Liver (tissue), 9 donors: ENCODE measurements around the gene TTC34. TPM values are rescaled to one million over a fixed set of nuclear protein-coding genes. Genes with fewer than 3 reads are reported as not detected.

Experiments
- DNase-seq: peaks from one replicate; pipeline ENCODE4 v3.0.0-alpha.2; 2017; ENCODE audit warnings: low spot score
- H3K27ac ChIP-seq, 2 donors: one replicate each; pipeline ENCODE4 v1.7.0; 2013; ENCODE audit warnings: inconsistent platforms in 2 of 2, low read length in 2 of 2, control low read depth in 1 of 2, low read depth in 1 of 2, mild to moderate bottlenecking in 1 of 2
- H3K27me3 ChIP-seq, 4 donors: one replicate each; pipeline versions ENCODE4 v1.6.1 to v1.7.0; 2013; ENCODE audit warnings: low read length in 3 of 4, inconsistent platforms in 1 of 4, mild to moderate bottlenecking in 1 of 4, moderate library complexity in 1 of 4; ENCODE audit not compliant: control insufficient read depth in 4 of 4, insufficient read depth in 4 of 4
- H3K36me3 ChIP-seq, 4 donors: one replicate each; pipeline versions ENCODE4 v1.6.1 to v1.7.0; 2013; ENCODE audit warnings: low read length in 3 of 4, mild to moderate bottlenecking in 3 of 4, low read depth in 1 of 4, moderate library complexity in 1 of 4; ENCODE audit not compliant: control insufficient read depth in 4 of 4, insufficient read depth in 3 of 4
- H3K4me1 ChIP-seq, 4 donors: one replicate each; pipeline versions ENCODE4 v1.6.1 to v1.7.0; 2013; ENCODE audit warnings: low read length in 3 of 4, mild to moderate bottlenecking in 3 of 4, moderate library complexity in 1 of 4; ENCODE audit not compliant: control insufficient read depth in 4 of 4, insufficient read depth in 4 of 4
- H3K4me3 ChIP-seq, 3 donors: one replicate each; pipeline versions ENCODE4 v1.6.1 to v1.7.0; 2013; ENCODE audit warnings: low read length in 3 of 3, control low read depth in 1 of 3, low read depth in 1 of 3, mild to moderate bottlenecking in 1 of 3
- H3K9ac ChIP-seq, 2 donors: one replicate each; pipeline ENCODE4 v1.7.0; 2013; ENCODE audit warnings: low read length in 2 of 2, mild to moderate bottlenecking in 2 of 2, moderate library complexity in 2 of 2, control low read depth in 1 of 2, low read depth in 1 of 2
- H3K9me3 ChIP-seq, 4 donors: one replicate each; pipeline versions ENCODE4 v1.6.1 to v1.7.0; 2013; ENCODE audit warnings: low read length in 3 of 4; ENCODE audit not compliant: control insufficient read depth in 4 of 4
- ATF3 ChIP-seq: IDR thresholded peaks from 2 replicates; pipeline ENCODE4 v1.6.1; 2016; ENCODE audit warnings: antibody characterized with exemption
- EGR1 ChIP-seq, 2 donors: IDR thresholded peaks; 2 replicates each; pipeline ENCODE4 v1.6.1; 2016 to 2018; ENCODE audit warnings: antibody characterized with exemption in 2 of 2, low read depth in 2 of 2
- FOXA1 ChIP-seq: IDR thresholded peaks from 2 replicates; pipeline ENCODE4 v1.6.1; 2016; ENCODE audit warnings: antibody characterized with exemption
- FOXA2 ChIP-seq: IDR thresholded peaks from 2 replicates; pipeline ENCODE4 v1.6.1; 2016; ENCODE audit warnings: antibody characterized with exemption
- HNF4A ChIP-seq, 2 donors: conservative IDR thresholded peaks; 2 replicates each; pipeline ENCODE4 v1.6.1; 2016; ENCODE audit warnings: antibody characterized with exemption in 2 of 2, mild to moderate bottlenecking in 2 of 2
- JUND ChIP-seq, 2 donors: IDR thresholded peaks; 2 replicates each; pipeline ENCODE4 v1.6.1; 2016; ENCODE audit warnings: antibody characterized with exemption in 2 of 2
- MAX ChIP-seq: IDR thresholded peaks from 2 replicates; pipeline ENCODE4 v1.6.1; 2016; ENCODE audit warnings: antibody characterized with exemption
- NR2F2 ChIP-seq: IDR thresholded peaks from 2 replicates; pipeline ENCODE4 v1.6.1; 2016; ENCODE audit warnings: antibody characterized with exemption
- RAD21 ChIP-seq, 2 donors: IDR thresholded peaks; 2 replicates each; pipeline ENCODE4 v1.6.1; 2016; ENCODE audit warnings: antibody characterized with exemption in 2 of 2, mild to moderate bottlenecking in 2 of 2
- RXRA ChIP-seq, 2 donors: IDR thresholded peaks; 2 replicates each; pipeline ENCODE4 v1.6.1; 2017 to 2018; ENCODE audit warnings: antibody characterized with exemption in 2 of 2, mild to moderate bottlenecking in 1 of 2
- SP1 ChIP-seq: IDR thresholded peaks from 2 replicates; pipeline ENCODE4 v1.6.1; 2018; ENCODE audit warnings: antibody characterized with exemption, mild to moderate bottlenecking
- TAF1 ChIP-seq: conservative IDR thresholded peaks from 2 replicates; pipeline ENCODE4 v1.6.1; 2016; ENCODE audit warnings: antibody characterized with exemption, mild to moderate bottlenecking
- YY1 ChIP-seq: IDR thresholded peaks from 2 replicates; pipeline ENCODE4 v1.6.1; 2016; ENCODE audit warnings: antibody characterized with exemption, mild to moderate bottlenecking
- ZBTB33 ChIP-seq: IDR thresholded peaks from 2 replicates; pipeline ENCODE4 v1.6.1; 2016; ENCODE audit warnings: antibody characterized with exemption
- WGBS: extraction: QIAGEN DNeasy Blood & Tissue Kit; methylation state at CpG from one replicate; pipeline ENCODE4 v1.1.7; 2013; 5-methylcytosine and 5-hydroxymethylcytosine counted together
- polyA plus RNA-seq, 2 donors: library from polyadenylated mRNA; stranded (reverse) in 1 of 2; unstranded in 1 of 2; fragments of 200-250 nt in 1 of 2; fragments of >200 nt in 1 of 2; fragmentation: Nextera tagmentation in 1 of 2; extraction: Ambion mirVana in 1 of 2; gene quantifications; one replicate each; pipeline versions ENCODE4 v1.2.1 to v1.2.3, GENCODE V29; 2013 to 2015
- total RNA-seq, 2 donors: library from RNA; depleted of rRNA; stranded (reverse); fragments of >200 nt; gene quantifications; one replicate each; pipeline ENCODE4 v1.2.3, GENCODE V29; 2014
- TF ChIP-seq, protein P1 (sequence below): IDR thresholded peaks from 2 replicates; pipeline ENCODE4 v1.6.1; 2016; ENCODE audit warnings: antibody characterized with exemption, mild to moderate bottlenecking
- TF ChIP-seq, protein P2 (sequence below): fragments of 150-350 bp; IDR thresholded peaks from 2 replicates; pipeline ENCODE4 v1.5.1; 2017; ENCODE audit warnings: improper control_type of control experiment, low read depth, low read length; ENCODE audit not compliant: missing input control
- donor health status: healthy.
- donor health status: healthy.
- donor health status: healthy.
- donor health status: healthy.
- donor health status: healthy.

TTC34 gene
- total and polyA plus RNA-seq, 4 donors: 0.01 to 0.25 (median 0.08) TPM; not detected in 1

- Histone ChIP-seq H3K27ac (no peak overlapping the region), H3K4me3 (no peak overlapping the region), H3K27me3 (peaks cover 0 to 3% (median 0%) of the 10 kb centered on the region in 4 donors), H3K4me1 (no peaks in the 10 kb centered on the region), H3K36me3 (no peaks in the 10 kb centered on the region), H3K9me3 (peaks cover 3 to 9% (median 5%) of the 10 kb centered on the region in 4 donors), H3K9ac (no peak overlapping the region)
- TF ChIP-seq SP1 (no peak), ZBTB33 (no peak), FOXA2 (no peak), HNF4A (conservative IDR thresholded peaks at IDR 0.05) (no peak), YY1 (no peak), TAF1 (no peak), NR2F2 (no peak)
- WGBS: 67% methylated on average over 15 of the region's 15 CpGs
- DNase-seq: no peak
Measured at GRCh38 chr1:2815551-2815950, 14.1 kb upstream of the TTC34 start.

DNA sequence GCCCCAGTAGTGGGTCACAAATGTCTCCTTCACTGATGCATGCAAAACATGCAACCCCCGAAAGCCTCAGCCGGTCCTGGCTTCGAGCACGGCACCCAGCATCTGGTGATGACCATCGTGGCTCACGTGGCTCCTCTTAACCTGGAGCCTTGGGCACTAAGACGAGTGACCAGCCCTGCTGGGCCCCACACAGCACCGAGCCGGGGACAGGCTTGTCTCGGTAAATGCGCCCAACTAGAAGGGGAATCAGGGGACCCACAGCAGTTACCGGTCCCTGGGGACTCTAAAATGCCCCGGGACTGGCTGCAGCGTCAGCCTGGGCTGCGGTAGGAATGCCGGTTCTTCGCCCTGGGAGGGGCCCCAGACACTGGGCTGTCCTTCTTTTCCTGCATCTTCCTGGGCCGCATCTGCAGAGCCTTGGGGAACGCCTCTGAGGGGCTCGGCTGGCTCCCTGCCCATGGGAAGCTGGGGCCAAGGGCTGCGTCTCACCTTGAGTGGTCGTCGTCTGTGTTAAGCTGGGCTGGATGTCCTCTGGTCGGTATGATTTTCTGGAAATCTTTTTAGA lies 13.1 kb upstream of the TTC34 start:
- Histone ChIP-seq H3K36me3 (no peaks in the 10 kb centered on the region), H3K4me3 (no peak overlapping the region), H3K27me3 (peaks cover 0 to 3% (median 0%) of the 10 kb centered on the region in 4 donors), H3K9me3 (peaks cover 3 to 9% (median 5%) of the 10 kb centered on the region in 4 donors), H3K27ac (no peak overlapping the region), H3K4me1 (no peaks in the 10 kb centered on the region), H3K9ac (no peak overlapping the region)
- WGBS: 84% methylated on average over 24 of the region's 24 CpGs
- no peak for DNase-seq
- TF ChIP-seq RAD21 (IDR thresholded peaks at IDR 0.05): no peak

GRCh38 chr1:2812939-2813653 lies 11.6 kb upstream of the TTC34 start:
- H3K9ac ChIP-seq: no peak overlapping the region
- 94% methylated on average over 34 of the region's 34 CpGs for WGBS
- H3K27ac ChIP-seq: no peak overlapping the region
- H3K9me3 ChIP-seq: peaks cover 3 to 9% (median 5%) of the 10 kb centered on the region in 4 donors
- H3K27me3 ChIP-seq: peaks cover 0 to 3% (median 0%) of the 10 kb centered on the region in 4 donors
- H3K36me3 ChIP-seq: no peaks in the 10 kb centered on the region
- H3K4me3 ChIP-seq: no peak overlapping the region
- DNase-seq: no peak
- no peaks in the 10 kb centered on the region for H3K4me1 ChIP-seq
- TF ChIP-seq JUND (IDR thresholded peaks at IDR 0.05) (no peak), YY1 (no peak), ZBTB33 (no peak), FOXA1 (no peak), NR2F2 (no peak), EGR1 (IDR thresholded peaks at IDR 0.05; ENCODE audit: low read depth in 2 of 2) (no peak), MAX (no peak), RAD21 (IDR thresholded peaks at IDR 0.05) (no peak), SP1 (no peak), HNF4A (conservative IDR thresholded peaks at IDR 0.05) (no peak), TAF1 (no peak), RXRA (IDR thresholded peaks at IDR 0.05) (no peak), ATF3 (no peak)
- TF ChIP-seq, protein P1, sequence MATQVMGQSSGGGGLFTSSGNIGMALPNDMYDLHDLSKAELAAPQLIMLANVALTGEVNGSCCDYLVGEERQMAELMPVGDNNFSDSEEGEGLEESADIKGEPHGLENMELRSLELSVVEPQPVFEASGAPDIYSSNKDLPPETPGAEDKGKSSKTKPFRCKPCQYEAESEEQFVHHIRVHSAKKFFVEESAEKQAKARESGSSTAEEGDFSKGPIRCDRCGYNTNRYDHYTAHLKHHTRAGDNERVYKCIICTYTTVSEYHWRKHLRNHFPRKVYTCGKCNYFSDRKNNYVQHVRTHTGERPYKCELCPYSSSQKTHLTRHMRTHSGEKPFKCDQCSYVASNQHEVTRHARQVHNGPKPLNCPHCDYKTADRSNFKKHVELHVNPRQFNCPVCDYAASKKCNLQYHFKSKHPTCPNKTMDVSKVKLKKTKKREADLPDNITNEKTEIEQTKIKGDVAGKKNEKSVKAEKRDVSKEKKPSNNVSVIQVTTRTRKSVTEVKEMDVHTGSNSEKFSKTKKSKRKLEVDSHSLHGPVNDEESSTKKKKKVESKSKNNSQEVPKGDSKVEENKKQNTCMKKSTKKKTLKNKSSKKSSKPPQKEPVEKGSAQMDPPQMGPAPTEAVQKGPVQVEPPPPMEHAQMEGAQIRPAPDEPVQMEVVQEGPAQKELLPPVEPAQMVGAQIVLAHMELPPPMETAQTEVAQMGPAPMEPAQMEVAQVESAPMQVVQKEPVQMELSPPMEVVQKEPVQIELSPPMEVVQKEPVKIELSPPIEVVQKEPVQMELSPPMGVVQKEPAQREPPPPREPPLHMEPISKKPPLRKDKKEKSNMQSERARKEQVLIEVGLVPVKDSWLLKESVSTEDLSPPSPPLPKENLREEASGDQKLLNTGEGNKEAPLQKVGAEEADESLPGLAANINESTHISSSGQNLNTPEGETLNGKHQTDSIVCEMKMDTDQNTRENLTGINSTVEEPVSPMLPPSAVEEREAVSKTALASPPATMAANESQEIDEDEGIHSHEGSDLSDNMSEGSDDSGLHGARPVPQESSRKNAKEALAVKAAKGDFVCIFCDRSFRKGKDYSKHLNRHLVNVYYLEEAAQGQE: no peak
- TF ChIP-seq, protein P2, sequence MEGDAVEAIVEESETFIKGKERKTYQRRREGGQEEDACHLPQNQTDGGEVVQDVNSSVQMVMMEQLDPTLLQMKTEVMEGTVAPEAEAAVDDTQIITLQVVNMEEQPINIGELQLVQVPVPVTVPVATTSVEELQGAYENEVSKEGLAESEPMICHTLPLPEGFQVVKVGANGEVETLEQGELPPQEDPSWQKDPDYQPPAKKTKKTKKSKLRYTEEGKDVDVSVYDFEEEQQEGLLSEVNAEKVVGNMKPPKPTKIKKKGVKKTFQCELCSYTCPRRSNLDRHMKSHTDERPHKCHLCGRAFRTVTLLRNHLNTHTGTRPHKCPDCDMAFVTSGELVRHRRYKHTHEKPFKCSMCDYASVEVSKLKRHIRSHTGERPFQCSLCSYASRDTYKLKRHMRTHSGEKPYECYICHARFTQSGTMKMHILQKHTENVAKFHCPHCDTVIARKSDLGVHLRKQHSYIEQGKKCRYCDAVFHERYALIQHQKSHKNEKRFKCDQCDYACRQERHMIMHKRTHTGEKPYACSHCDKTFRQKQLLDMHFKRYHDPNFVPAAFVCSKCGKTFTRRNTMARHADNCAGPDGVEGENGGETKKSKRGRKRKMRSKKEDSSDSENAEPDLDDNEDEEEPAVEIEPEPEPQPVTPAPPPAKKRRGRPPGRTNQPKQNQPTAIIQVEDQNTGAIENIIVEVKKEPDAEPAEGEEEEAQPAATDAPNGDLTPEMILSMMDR: no peak
